SH-SY5Y (cell line): Measurements from ENCODE around the gene PAPPA.

ENCODE experiments used
- GATA2 ChIP-seq: IDR thresholded peaks from 2 replicates; pipeline ENCODE4 v1.6.1; 2011; ENCODE audit warnings: mild to moderate bottlenecking, low read depth, low read length
- GATA3 ChIP-seq: IDR thresholded peaks from 2 replicates; pipeline ENCODE4 v1.6.1; 2011; ENCODE audit warnings: low read depth, mild to moderate bottlenecking, low read length, moderate library complexity

PAPPA gene

GRCh38 chr9:116312221-116312620 is 158.6 kb downstream of the PAPPA start:
- TF ChIP-seq GATA3: no peak
- no peak for TF ChIP-seq GATA2

- TF ChIP-seq GATA3 (no peak), GATA2 (no peak)
These were observed 160.0 kb downstream of the PAPPA start for GRCh38 chr9:116313638-116314037.

GRCh38 chr9:116316246-116316645 is 162.7 kb downstream of the PAPPA start:
- TF ChIP-seq GATA2 (no peak), GATA3 (no peak)

GRCh38 chr9:116317503-116317902 is 163.9 kb downstream of the PAPPA start:
- no peak for TF ChIP-seq GATA2
- TF ChIP-seq GATA3: no peak

- TF ChIP-seq GATA3 (no peak), GATA2 (no peak)
These were observed 165.1 kb downstream of the PAPPA start for GRCh38 chr9:116318468-116319374.

GRCh38 chr9:116319480-116319879 is 165.9 kb downstream of the PAPPA start:
- TF ChIP-seq GATA2: no peak
- no peak for TF ChIP-seq GATA3

GRCh38 chr9:116320290-116320689 is 166.7 kb downstream of the PAPPA start:
- TF ChIP-seq GATA2: no peak
- no peak for TF ChIP-seq GATA3

- no peak for TF ChIP-seq GATA2
- TF ChIP-seq GATA3: no peak
These were observed 168.9 kb downstream of the PAPPA start for GRCh38 chr9:116322521-116322920.

- TF ChIP-seq GATA2 (no peak), GATA3 (no peak)
These were observed 169.4 kb downstream of the PAPPA start for GRCh38 chr9:116323012-116323411.

GRCh38 chr9:116323571-116323970 is 170.0 kb downstream of the PAPPA start:
- TF ChIP-seq GATA3: no peak
- TF ChIP-seq GATA2: no peak

GRCh38 chr9:116325924-116326323 is 172.3 kb downstream of the PAPPA start:
- TF ChIP-seq GATA3 (no peak), GATA2 (no peak)

GRCh38 chr9:116327701-116328405 is 174.3 kb downstream of the PAPPA start:
- TF ChIP-seq GATA2 (no peak), GATA3 (no peak)

- TF ChIP-seq GATA3 (no peak), GATA2 (no peak)
These were observed 175.9 kb downstream of the PAPPA start for GRCh38 chr9:116329470-116329869.

GRCh38 chr9:116331241-116331640 is 177.7 kb downstream of the PAPPA start:
- TF ChIP-seq GATA2 (no peak), GATA3 (no peak)

- TF ChIP-seq GATA3 (no peak), GATA2 (no peak)
These were observed 178.5 kb downstream of the PAPPA start for GRCh38 chr9:116332090-116332489.

- TF ChIP-seq GATA2 (no peak), GATA3 (no peak)
These were observed 179.7 kb downstream of the PAPPA start for GRCh38 chr9:116333254-116333653.
